ENCODE results near the gene MAP3K3. TPM values are rescaled to one million over a fixed set of nuclear protein-coding genes. Genes with fewer than 3 reads are reported as not detected.

Gene MAP3K3
- 10.1 and 11.1 TPM in 2 replicates for total RNA-seq

GRCh38 chr17:63621684-63622573, at the start of gene MAP3K3:
MAP3K3 (plus strand) TSS chr17:63622417; CDS start chr17:63622760, 343 bp downstream.
- peak; percentile 99 for DNase-seq (ENCODE audit: low read depth)

GRCh38 chr17:63573634-63574033, 48.6 kb upstream of the MAP3K3 start:
- no peak for FAIRE-seq
- Histone ChIP-seq H3K27me3 (ENCODE audit: control insufficient read depth, insufficient read depth, low read length) (no peaks in the 10 kb centered on the region), H3K4me3 (ENCODE audit: low read depth, low read length) (no peak overlapping the region), H3K36me3 (ENCODE audit: control insufficient read depth, insufficient read depth, low read length) (peaks cover 5% of the 10 kb centered on the region)
- DNase-seq (ENCODE audit: low read depth), result no peak
- peak; percentile 24 for TF ChIP-seq CTCF (IDR thresholded peaks at IDR 0.05; ENCODE audit: insufficient read depth, low read length, severe bottlenecking)

More at GRCh38 chr17:63621684-63622573, at the start of gene MAP3K3:
- FAIRE-seq, result no peak
- TF ChIP-seq CTCF (IDR thresholded peaks at IDR 0.05; ENCODE audit: insufficient read depth, low read length, severe bottlenecking), result no peak
- H3K4me3 ChIP-seq (ENCODE audit: low read depth, low read length), result peak within 1 kb of the TSS; percentile 71
- H3K36me3 ChIP-seq (ENCODE audit: control insufficient read depth, insufficient read depth, low read length), result no peaks in the 10 kb centered on the region
- H3K27me3 ChIP-seq (ENCODE audit: control insufficient read depth, insufficient read depth, low read length), result no peaks in the 10 kb centered on the region

- no peak for TF ChIP-seq CTCF (IDR thresholded peaks at IDR 0.05; ENCODE audit: insufficient read depth, low read length, severe bottlenecking)
- Histone ChIP-seq H3K36me3 (ENCODE audit: control insufficient read depth, insufficient read depth, low read length) (peaks cover 21% of the 10 kb centered on the region), H3K27me3 (ENCODE audit: control insufficient read depth, insufficient read depth, low read length) (no peaks in the 10 kb centered on the region), H3K4me3 (ENCODE audit: low read depth, low read length) (no peak overlapping the region)
- FAIRE-seq (no peak), DNase-seq (ENCODE audit: low read depth) (no peak)
Measured at GRCh38 chr17:63578027-63578768, 44.0 kb upstream of the MAP3K3 start.

GRCh38 chr17:63578769-63579111, 43.5 kb upstream of the MAP3K3 start:
- TF ChIP-seq CTCF (IDR thresholded peaks at IDR 0.05; ENCODE audit: insufficient read depth, low read length, severe bottlenecking), result no peak
- H3K36me3 ChIP-seq (ENCODE audit: control insufficient read depth, insufficient read depth, low read length), result peaks cover 26% of the 10 kb centered on the region
- no peak overlapping the region for H3K4me3 ChIP-seq (ENCODE audit: low read depth, low read length)
- no peak for FAIRE-seq
- DNase-seq (ENCODE audit: low read depth), result no peak
- no peaks in the 10 kb centered on the region for H3K27me3 ChIP-seq (ENCODE audit: control insufficient read depth, insufficient read depth, low read length)

- no peak for DNase-seq (ENCODE audit: low read depth)
- no peaks in the 10 kb centered on the region for H3K27me3 ChIP-seq (ENCODE audit: control insufficient read depth, insufficient read depth, low read length)
- no peak overlapping the region for H3K4me3 ChIP-seq (ENCODE audit: low read depth, low read length)
- FAIRE-seq, result no peak
- peaks cover 27% of the 10 kb centered on the region for H3K36me3 ChIP-seq (ENCODE audit: control insufficient read depth, insufficient read depth, low read length)
- TF ChIP-seq CTCF (IDR thresholded peaks at IDR 0.05; ENCODE audit: insufficient read depth, low read length, severe bottlenecking), result no peak
Measured at GRCh38 chr17:63579633-63580032, 42.6 kb upstream of the MAP3K3 start.
